Spleen (tissue), 7 donors: ENCODE measurements around the gene BTRC.

Source experiments
- CTCF ChIP-seq, 11 experiments: fragments of 200-600 bp in 7 of 11; fragments of 450-650 bp in 4 of 11; sonication (generic) in 4 of 11; IDR thresholded peaks in 8 of 11; conservative IDR thresholded peaks in 3 of 11; 1 replicate in 7 of 11; 2 replicates in 4 of 11; pipeline versions ENCODE4 v1.4.0 to v1.8.0; 2016 to 2021; ENCODE audit warnings: antibody characterized with exemption in 11 of 11, inconsistent platforms in 4 of 11, mild to moderate bottlenecking in 1 of 11
- POLR2A ChIP-seq, 3 donors: fragments of 450-650 bp; IDR thresholded peaks; one replicate each; pipeline ENCODE4 v1.5.1; 2017; ENCODE audit warnings: antibody characterized with exemption in 3 of 3, mild to moderate bottlenecking in 1 of 3
- POLR2AphosphoS5 ChIP-seq, 3 donors: sonication (generic); formaldehyde crosslinking; IDR thresholded peaks; one replicate each; pipeline ENCODE4 v1.5.1; 2017; ENCODE audit warnings: antibody characterized with exemption in 3 of 3
- donor health status: DM: no; HTN: no; CAD: no; lungs with moderate emphysema.
- donor health status: DM: no; HTN: no; CAD: no.
- donor health status: DM: no; HTN: no; CAD: no.

DNA sequence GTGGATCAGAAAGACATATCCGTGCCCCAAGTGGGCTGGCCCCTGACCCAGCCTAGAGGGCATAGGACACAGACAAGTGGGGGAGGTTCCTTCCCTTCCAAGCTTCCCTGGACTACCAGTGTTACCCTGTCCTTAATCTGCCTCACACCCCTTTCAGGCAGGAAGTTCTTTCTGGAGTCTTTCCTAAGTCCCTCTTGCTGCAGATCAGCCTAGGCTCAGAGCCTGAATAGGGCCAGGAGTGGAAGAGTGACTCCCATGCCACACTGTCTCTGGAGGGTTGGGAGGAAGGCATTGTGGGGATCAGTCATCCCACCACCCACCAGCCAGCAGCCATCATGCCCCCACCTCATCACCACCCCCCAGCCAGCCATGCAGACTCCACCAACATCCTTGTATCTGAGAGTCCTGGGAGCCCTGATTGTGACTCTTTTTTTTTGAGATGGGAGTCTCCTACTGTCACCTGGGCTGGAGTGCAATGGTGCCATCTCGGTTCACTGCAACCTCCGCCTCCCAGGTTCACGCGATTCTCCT is 211.5 kb downstream of the BTRC start:
- TF ChIP-seq CTCF (IDR thresholded peaks at IDR 0.05 in 8 of 11, conservative IDR thresholded peaks at IDR 0.05 in 3 of 11) = no peak
- TF ChIP-seq POLR2A (IDR thresholded peaks at IDR 0.05) = no peak
- no peak for TF ChIP-seq POLR2AphosphoS5 (IDR thresholded peaks at IDR 0.05)
